Stimulated activated naive B cell treated with anti-CD40 and anti-IgM and Interleukin-4, amounts not matched to agents 10 μg/mL and 1 μg/mL and 100 μg/mL, for 72 hours (primary cell): ENCODE measurements around the gene HMGCLL1.

Experiments used
- ATAC-seq, 2 donors: fragments of 150-1000 bp; cut with Tn5 transposase; replicated peaks; 2 replicates each; pipeline ENCODE4 v1.10.0; 2021; ENCODE audit warnings: moderate library complexity in 1 of 2
- DNase-seq: peaks from one replicate; pipeline ENCODE4 v3.0.0; 2021
- H3K27ac Mint-ChIP-seq: one replicate; pipeline ENCODE4 v1.8.0; 2022; ENCODE audit warnings: mild to moderate bottlenecking, mixed read lengths
- H3K27me3 Mint-ChIP-seq, 2 donors: one replicate each; pipeline ENCODE4 v1.8.0; 2022; ENCODE audit warnings: mixed read lengths in 2 of 2
- H3K36me3 Mint-ChIP-seq, 2 donors: one replicate each; pipeline ENCODE4 v1.8.0; 2022; ENCODE audit warnings: mixed read lengths in 2 of 2, mild to moderate bottlenecking in 1 of 2
- H3K4me1 Mint-ChIP-seq, 2 donors: one replicate each; pipeline ENCODE4 v1.8.0; 2022; ENCODE audit warnings: mixed read lengths in 2 of 2, mild to moderate bottlenecking in 1 of 2
- H3K4me3 Mint-ChIP-seq, 2 donors: one replicate each; pipeline ENCODE4 v1.8.0; 2022; ENCODE audit warnings: mild to moderate bottlenecking in 2 of 2, mixed read lengths in 2 of 2, moderate library complexity in 1 of 2
- H3K9me3 Mint-ChIP-seq, 2 donors: one replicate each; pipeline ENCODE4 v1.8.0; 2022; ENCODE audit warnings: mixed read lengths in 2 of 2, mild to moderate bottlenecking in 1 of 2

The HMGCLL1 gene

DNA sequence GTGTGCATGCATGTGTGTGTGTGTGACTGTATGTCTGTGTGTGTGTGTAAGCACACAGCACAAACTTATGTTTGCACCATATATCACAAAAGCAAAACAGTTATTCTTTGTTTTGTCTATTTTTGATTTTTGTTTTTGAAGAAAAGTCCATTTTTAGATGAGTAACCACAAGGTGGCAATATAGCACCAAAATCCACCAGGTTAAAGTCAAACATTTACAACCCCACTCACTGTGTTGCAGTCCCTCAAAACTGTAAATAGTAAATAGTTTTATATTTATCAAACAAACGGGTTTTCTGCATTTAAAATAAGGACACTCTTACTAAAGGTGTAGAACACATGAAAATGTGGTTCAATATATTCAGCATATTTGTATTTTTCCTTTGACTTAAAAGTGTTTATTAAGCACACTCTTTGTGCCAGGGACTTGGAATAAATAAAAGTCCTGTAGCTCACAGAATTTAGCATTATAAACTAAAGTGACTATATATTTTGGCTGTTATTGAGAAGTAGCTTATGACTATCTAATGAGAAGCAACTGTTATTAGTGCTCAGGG is 133.3 kb downstream of the HMGCLL1 start:
- no peak for ATAC-seq
- Mint-ChIP-seq H3K4me1 (no peaks in the 10 kb centered on the region), H3K9me3 (no peaks in the 10 kb centered on the region), H3K27ac (no peak overlapping the region), H3K27me3 (no peaks in the 10 kb centered on the region), H3K4me3 (no peak overlapping the region), H3K36me3 (no peaks in the 10 kb centered on the region)
- DNase-seq, result no peak

DNA sequence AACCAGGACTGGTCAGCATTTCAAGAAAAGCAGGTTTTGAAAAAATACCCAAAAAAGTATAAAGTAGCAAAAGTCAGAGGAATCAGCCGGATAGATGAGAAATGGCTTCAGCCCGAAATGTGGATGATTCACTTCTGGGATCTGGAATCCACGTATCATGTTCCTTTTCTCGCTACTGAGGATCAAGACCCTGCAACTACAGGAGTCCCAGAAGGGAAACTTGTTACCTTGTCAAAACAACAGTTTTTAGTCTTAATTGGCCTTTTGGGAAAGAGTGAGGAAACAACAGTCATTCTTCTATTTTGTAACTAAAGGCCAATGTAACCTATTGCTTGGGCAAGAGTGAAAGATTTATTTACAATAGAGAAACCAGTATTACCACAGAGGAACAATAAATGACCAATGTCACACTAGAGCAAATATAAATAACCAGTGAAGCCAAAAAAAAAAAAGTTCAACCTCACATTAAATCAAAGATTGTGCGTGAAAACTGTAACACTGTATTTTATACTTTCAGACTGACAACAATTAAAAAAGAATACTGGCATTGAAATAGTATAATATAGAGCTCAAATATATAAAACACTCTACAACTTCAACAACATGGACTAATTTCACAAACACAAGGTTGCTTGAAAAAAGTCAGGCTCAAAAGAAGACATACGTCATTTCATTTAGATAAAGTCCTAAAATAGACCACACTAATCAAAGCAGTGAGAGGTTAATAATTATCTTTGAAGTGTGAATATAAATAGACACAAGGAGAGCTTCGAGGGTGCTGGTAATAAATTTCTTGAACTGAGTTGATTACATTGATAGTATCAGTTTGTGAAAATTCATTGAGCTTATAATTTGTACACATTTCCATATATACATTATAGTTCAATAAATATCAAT is 135.5 kb downstream of the HMGCLL1 start:
- H3K36me3 Mint-ChIP-seq, result no peaks in the 10 kb centered on the region

DNA sequence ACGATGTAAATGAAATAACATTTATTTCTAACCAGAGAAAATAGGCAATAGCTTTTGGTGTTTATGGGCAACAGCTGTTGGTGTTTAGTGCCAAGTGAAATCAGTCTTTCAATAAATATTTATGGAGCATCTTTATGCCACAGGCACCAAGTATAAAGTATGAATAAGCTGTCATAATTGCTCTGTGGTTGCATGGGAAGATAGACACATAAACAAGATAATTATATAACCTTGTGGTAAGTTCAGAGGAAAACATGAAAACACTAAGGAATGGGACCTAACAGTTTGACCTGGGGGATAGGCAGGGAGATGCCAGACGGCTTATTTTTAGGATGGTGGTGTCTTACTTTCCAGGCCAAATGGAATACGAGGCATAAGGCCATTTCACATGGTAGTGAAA is 140.8 kb downstream of the HMGCLL1 start:
- Mint-ChIP-seq H3K4me3 (no peak overlapping the region), H3K36me3 (no peaks in the 10 kb centered on the region), H3K27ac (no peak overlapping the region)

More for the DNA sequence above, 135.5 kb downstream of the HMGCLL1 start:
- DNase-seq, result no peak
- H3K27ac Mint-ChIP-seq, result no peak overlapping the region
- no peaks in the 10 kb centered on the region for H3K27me3 Mint-ChIP-seq
- H3K4me3 Mint-ChIP-seq, result no peak overlapping the region
- ATAC-seq, result no peak
- no peaks in the 10 kb centered on the region for H3K4me1 Mint-ChIP-seq
- peaks cover 0 to 2% of the 10 kb centered on the region in 2 donors for H3K9me3 Mint-ChIP-seq

DNA sequence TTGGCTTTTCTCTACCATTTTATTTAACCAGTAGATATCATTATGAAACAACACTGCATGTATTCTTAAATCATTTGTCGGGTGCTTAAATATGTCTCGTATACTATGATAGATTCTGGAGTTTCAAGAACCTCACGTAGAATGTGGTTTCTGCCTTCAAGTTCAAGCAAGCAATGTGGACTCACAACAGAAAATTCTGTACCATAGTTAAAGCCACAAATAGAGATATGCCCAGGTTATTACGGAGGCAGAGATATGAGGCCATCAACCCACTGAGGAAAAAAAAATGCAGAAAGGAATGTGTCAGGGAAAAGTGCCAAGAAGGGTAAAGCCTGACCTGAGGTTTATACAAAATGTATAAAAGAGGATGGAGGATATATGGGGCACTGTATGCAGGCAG is 141.9 kb downstream of the HMGCLL1 start:
- no peak overlapping the region for H3K27ac Mint-ChIP-seq
- peaks cover 0 to 2% of the 10 kb centered on the region in 2 donors for H3K9me3 Mint-ChIP-seq
- ATAC-seq (no peak), DNase-seq (no peak)
- no peaks in the 10 kb centered on the region for H3K36me3 Mint-ChIP-seq
- H3K4me3 Mint-ChIP-seq, result no peak overlapping the region
- no peaks in the 10 kb centered on the region for H3K4me1 Mint-ChIP-seq
- H3K27me3 Mint-ChIP-seq, result no peaks in the 10 kb centered on the region

More for the DNA sequence above, 140.8 kb downstream of the HMGCLL1 start:
- Mint-ChIP-seq H3K9me3 (peaks cover 0 to 2% of the 10 kb centered on the region in 2 donors), H3K4me1 (no peaks in the 10 kb centered on the region), H3K27me3 (no peaks in the 10 kb centered on the region)
- DNase-seq (no peak), ATAC-seq (no peak)

DNA sequence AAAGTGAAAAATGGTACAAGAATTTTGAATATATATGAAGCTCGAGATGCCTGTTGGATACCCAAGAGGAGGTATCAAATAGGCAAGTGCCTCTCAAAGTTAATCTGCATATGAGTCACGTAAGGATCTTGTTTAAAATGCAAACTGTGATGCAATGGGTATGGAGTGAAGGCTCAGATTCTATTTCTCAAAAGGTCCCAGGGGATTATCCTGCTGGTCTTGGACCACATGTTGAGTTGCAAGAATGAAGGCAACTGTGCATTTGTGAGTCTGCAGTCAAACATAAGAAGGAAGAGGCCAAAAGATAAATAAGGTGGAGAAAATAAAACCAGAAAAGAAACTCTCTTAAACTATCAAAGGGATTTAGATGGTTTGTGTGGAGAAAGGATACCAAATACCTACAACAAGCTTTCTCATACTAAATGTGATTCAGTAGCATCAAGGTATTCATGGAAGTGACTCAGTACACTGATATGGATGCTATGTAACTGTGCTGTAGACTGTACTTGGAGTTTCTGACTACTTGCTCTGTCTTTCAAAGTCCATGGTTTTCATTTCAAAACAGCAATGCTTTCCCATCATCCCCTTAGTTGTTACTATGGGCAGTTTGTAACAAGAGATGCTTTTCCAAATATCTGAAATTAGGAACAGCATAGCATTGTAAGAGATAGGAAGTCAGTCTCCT is 145.4 kb downstream of the HMGCLL1 start:
- H3K9me3 Mint-ChIP-seq, result no peaks in the 10 kb centered on the region
- H3K27ac Mint-ChIP-seq, result no peak overlapping the region
- no peaks in the 10 kb centered on the region for H3K27me3 Mint-ChIP-seq
- no peaks in the 10 kb centered on the region for H3K4me1 Mint-ChIP-seq
- H3K4me3 Mint-ChIP-seq, result no peak overlapping the region
- ATAC-seq (no peak), DNase-seq (no peak)
- no peaks in the 10 kb centered on the region for H3K36me3 Mint-ChIP-seq

DNA sequence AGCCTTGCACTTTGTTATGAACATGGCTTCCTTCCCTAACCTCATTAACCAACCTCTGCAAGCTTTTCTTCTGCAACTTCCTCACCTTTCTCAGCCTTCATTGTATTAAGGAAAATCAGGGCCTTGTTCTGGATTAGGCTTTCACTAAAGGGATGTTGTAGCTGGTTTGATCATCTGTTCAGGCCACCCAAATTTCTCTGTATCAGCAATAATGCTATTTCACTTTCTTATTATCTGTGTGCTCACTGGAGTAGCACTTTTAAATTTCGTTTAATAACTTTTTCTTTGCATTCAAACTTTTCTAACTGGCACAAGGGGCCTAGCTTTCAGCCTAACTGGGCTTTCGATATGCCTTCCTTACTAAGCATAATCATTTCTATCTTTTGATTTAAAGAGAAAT is 155.1 kb downstream of the HMGCLL1 start:
- no peak overlapping the region for H3K4me3 Mint-ChIP-seq
- no peaks in the 10 kb centered on the region for H3K4me1 Mint-ChIP-seq
- ATAC-seq (no peak), DNase-seq (no peak)
- no peak overlapping the region for H3K27ac Mint-ChIP-seq
- no peaks in the 10 kb centered on the region for H3K27me3 Mint-ChIP-seq
- no peaks in the 10 kb centered on the region for H3K9me3 Mint-ChIP-seq
- H3K36me3 Mint-ChIP-seq, result no peaks in the 10 kb centered on the region

DNA sequence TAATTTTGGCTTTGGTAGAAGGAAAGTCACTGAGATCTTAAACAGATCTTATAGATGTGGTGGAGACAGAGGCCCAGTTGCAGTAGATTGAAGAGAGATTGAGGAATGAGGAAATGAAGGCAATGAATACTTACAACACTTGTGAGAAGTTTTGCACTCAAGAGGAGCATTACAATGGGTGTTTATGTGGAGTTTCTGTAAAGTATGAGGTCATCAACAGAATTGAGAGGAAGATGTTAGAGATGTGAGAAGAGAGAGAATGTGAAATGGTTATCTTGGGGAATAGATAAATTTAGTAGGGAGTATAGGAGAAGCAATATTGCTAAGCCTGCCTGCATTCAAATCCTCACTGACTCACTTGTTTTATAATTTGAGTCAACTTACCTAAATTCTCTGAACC is 168.3 kb downstream of the HMGCLL1 start:
- no peaks in the 10 kb centered on the region for H3K27me3 Mint-ChIP-seq
- ATAC-seq (no peak), DNase-seq (no peak)
- H3K4me3 Mint-ChIP-seq, result no peak overlapping the region
- H3K36me3 Mint-ChIP-seq, result no peaks in the 10 kb centered on the region
- peaks cover 0 to 8% of the 10 kb centered on the region in 2 donors for H3K9me3 Mint-ChIP-seq
- no peak overlapping the region for H3K27ac Mint-ChIP-seq
- no peaks in the 10 kb centered on the region for H3K4me1 Mint-ChIP-seq

DNA sequence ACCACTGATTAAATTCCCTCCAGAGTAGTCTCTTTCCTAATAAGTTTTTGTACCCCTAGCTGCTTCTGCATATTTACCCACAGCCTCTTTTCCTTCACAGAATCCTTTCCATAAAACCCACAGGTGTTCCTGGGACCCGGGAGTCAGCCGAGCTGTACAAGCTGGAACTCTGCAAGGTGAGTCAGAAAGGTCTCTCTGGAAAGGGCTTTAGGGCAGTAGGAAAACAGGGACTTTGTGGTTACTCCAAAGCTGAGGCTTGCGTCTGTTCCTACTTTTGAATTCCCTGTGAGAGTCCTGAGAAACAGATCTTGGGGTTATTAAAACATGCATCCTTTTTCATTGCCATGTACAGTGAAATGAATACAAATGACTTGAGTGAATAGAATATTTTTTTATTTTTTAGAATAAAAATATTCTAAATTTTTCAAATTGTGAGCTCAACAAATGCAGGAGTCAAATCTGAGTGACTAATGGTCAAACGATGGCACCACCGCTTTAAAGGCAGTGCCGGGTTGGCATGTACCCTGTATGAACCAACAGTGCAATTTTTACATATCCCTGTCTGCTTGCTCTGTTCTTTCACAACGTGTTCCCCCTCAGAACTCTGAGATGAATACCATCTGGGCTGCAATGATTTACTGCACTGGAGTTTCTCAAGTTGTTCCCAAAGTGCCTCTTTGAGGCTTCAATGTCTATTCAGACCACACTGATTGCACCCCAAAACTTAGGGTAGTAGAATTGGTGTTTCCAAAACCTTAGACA is 173.3 kb downstream of the HMGCLL1 start:
- H3K4me3 Mint-ChIP-seq, result no peak overlapping the region
- ATAC-seq (no peak), DNase-seq (no peak)
- no peak overlapping the region for H3K27ac Mint-ChIP-seq
- H3K4me1 Mint-ChIP-seq, result no peaks in the 10 kb centered on the region
- H3K27me3 Mint-ChIP-seq, result no peaks in the 10 kb centered on the region
- H3K36me3 Mint-ChIP-seq, result no peaks in the 10 kb centered on the region
- H3K9me3 Mint-ChIP-seq, result peaks cover 0 to 4% of the 10 kb centered on the region in 2 donors

DNA sequence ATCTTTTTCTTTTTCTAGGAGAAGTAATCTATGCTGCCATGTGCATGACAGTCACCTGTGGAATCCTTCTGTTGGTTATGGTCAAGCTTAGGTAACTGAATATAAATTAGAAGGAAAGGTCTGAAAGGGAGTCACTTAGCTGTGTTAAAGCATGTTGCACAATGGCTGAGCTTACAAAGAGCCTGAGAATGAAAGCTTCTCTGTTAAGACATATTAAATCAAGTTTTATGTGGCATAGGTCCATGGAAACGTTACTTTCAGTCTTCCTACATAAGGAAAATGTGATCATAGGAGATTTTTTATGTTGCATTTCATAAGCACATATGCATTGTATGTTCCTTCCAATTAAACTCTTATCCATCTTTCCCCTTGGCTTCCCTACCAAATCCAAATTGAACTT is 179.6 kb downstream of the HMGCLL1 start:
- ATAC-seq, result no peak
- Mint-ChIP-seq H3K27me3 (no peaks in the 10 kb centered on the region), H3K36me3 (no peaks in the 10 kb centered on the region), H3K4me1 (no peaks in the 10 kb centered on the region), H3K4me3 (no peak overlapping the region), H3K9me3 (peaks cover 0 to 1% of the 10 kb centered on the region in 2 donors), H3K27ac (no peak overlapping the region)
- DNase-seq, result no peak

DNA sequence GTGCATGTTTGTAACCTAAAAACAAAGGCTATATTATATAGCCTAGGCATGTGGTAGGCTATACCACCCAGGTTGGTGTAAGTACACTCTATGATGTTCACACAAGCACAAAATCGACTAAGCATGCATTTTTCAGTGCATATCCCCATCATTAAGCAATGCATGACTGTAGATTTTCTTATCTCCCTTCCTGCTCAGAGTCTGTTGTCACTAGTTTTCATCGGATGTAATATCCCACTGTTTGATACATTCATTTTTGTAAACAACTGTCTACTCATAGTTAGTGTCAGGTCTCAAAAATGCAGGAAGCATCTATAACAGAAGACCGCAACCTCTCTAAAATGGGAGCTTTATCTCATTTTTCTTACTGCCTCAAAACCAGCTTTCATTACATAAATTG is 181.0 kb downstream of the HMGCLL1 start:
- ATAC-seq, result no peak
- no peak for DNase-seq
- Mint-ChIP-seq H3K36me3 (no peaks in the 10 kb centered on the region), H3K27me3 (no peaks in the 10 kb centered on the region), H3K27ac (no peak overlapping the region), H3K9me3 (peaks cover 0 to 1% of the 10 kb centered on the region in 2 donors), H3K4me1 (no peaks in the 10 kb centered on the region), H3K4me3 (no peak overlapping the region)

DNA sequence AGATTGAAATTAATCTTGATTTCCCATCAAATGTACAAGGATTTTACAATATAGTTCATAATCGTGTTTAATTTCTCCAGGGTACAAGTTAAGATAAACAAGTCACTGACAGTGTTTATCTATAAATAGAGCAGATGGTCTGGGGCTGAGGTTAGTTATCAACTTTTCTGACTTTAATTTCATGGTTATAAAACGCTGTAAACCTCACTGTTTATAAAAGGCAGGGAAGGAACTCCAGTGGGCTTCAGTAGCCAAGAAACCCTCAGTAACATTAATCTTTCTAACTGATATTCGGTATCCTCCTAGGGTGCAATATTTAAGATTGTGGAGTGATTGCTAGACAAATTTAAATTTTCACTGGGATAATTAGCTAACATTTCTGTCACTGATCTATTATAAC is 183.1 kb downstream of the HMGCLL1 start:
- Mint-ChIP-seq H3K9me3 (peaks cover 0 to 3% of the 10 kb centered on the region in 2 donors), H3K4me1 (no peaks in the 10 kb centered on the region), H3K27me3 (no peaks in the 10 kb centered on the region), H3K27ac (no peak overlapping the region), H3K36me3 (no peaks in the 10 kb centered on the region), H3K4me3 (no peak overlapping the region)
- DNase-seq, result no peak
- no peak for ATAC-seq

DNA sequence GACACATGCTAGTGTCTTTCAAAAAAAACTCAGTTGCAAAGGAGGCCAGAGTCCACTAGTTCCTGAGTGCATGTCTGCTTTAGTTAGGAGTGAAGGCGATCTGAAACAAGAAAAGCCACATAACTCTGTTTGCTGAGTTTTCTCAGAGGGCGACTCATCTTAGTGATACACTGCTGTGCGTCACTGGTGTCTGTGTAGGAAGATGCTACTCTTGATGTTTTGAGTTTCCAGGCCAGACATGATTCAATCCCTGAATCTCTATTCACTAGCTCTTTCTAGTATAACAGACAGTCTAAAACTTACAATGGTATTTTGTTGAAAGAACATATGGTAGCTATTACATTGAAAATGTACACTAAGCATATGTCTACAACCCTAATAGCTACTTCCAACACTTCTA is 190.8 kb downstream of the HMGCLL1 start:
- Mint-ChIP-seq H3K4me1 (no peaks in the 10 kb centered on the region), H3K4me3 (no peak overlapping the region), H3K36me3 (no peaks in the 10 kb centered on the region), H3K27me3 (no peaks in the 10 kb centered on the region), H3K9me3 (peaks cover 0 to 3% of the 10 kb centered on the region in 2 donors), H3K27ac (no peak overlapping the region)
- ATAC-seq, result no peak
- no peak for DNase-seq
